Activated naive CD8-positive, alpha-beta T cell treated with anti-CD3 and anti-CD28 coated beads for 36 hours (primary cell): ENCODE measurements around the gene KCNMA1. TPM values are rescaled to one million over a fixed set of nuclear protein-coding genes. Genes with fewer than 3 reads are reported as not detected.

Experiments used
- DNase-seq: peaks from one replicate; pipeline ENCODE4 v3.0.0; 2021
- H3K27ac Mint-ChIP-seq: one replicate; pipeline ENCODE4 v1.8.0; 2022; ENCODE audit warnings: mild to moderate bottlenecking, moderate library complexity, mixed read lengths
- H3K27me3 Mint-ChIP-seq: one replicate; pipeline ENCODE4 v1.8.0; 2022; ENCODE audit warnings: mild to moderate bottlenecking, mixed read lengths
- H3K36me3 Mint-ChIP-seq: one replicate; pipeline ENCODE4 v1.8.0; 2021; ENCODE audit warnings: mild to moderate bottlenecking, mixed read lengths
- H3K4me1 Mint-ChIP-seq: one replicate; pipeline ENCODE4 v1.8.0; 2021; ENCODE audit warnings: mixed read lengths
- H3K4me3 Mint-ChIP-seq: one replicate; pipeline ENCODE4 v1.8.0; 2022; ENCODE audit warnings: mild to moderate bottlenecking, moderate library complexity, mixed read lengths
- H3K9me3 Mint-ChIP-seq: one replicate; pipeline ENCODE4 v1.8.0; 2022; ENCODE audit warnings: mixed read lengths
- total RNA-seq, 2 experiments: library from RNA; stranded (reverse); gene quantifications; one replicate each; pipeline ENCODE4 v1.2.3, GENCODE V29; 2021

KCNMA1 gene
- total RNA-seq, 2 experiments from 2014 or later: not detected

DNA sequence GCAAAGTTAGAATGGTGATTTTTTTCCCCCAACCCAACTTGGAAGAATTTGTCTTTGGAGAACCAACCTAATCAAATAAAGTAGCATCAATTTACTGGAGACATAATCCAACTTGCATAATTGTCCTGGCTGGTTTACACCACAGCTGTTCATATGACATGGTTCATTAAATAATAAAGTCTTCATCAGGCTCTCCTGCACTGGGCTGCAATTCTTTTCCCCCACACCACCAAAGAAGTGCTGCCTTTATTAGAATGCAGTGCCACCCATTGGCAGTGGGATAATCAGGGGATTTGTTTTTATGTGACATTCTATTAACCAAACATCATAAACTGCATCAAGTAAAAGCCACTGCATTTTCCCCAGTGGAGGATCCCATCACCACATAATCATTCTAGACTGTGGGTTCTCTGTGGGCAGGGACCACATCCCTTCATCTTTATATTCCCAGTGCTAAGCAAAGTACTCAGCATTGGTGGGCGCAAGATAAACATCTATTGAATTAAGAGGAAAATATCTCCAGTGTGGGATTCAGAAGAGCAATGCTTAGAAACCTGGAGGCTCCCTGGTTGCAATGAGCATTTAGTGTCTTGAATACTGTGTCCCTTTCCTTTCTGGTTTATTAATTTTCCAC is 322.0 kb downstream of the KCNMA1 start:
- no peak for DNase-seq
- Mint-ChIP-seq H3K27ac (no peak overlapping the region), H3K9me3 (no peaks in the 10 kb centered on the region), H3K4me1 (no peaks in the 10 kb centered on the region), H3K36me3 (no peaks in the 10 kb centered on the region), H3K27me3 (no peaks in the 10 kb centered on the region), H3K4me3 (no peak overlapping the region)

- Mint-ChIP-seq H3K4me1 (no peaks in the 10 kb centered on the region), H3K9me3 (no peaks in the 10 kb centered on the region), H3K4me3 (no peak overlapping the region), H3K36me3 (no peaks in the 10 kb centered on the region), H3K27ac (no peak overlapping the region), H3K27me3 (no peaks in the 10 kb centered on the region)
- no peak for DNase-seq
Observed at GRCh38 chr10:77313066-77313750, 324.4 kb downstream of the KCNMA1 start.

DNA sequence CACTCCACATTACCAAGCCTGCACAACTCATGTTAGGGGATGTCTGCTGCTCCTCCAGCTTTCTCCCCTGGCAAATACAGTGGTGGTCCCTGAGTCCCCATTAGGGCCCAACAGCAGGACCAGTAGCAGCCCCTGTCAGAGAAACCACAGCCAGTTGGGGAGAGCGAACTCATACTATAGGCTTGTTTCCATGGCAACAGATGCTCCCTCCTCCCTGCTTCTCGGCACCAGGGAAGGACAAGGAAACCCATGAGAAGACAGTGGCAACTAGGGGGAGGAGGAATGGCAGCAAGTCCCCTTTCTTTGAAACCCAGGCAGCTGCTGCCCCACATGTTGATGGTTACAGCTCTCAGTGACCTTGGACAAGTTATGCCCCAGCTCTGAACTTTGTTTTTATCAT is 326.4 kb downstream of the KCNMA1 start:
- no peaks in the 10 kb centered on the region for H3K27me3 Mint-ChIP-seq
- no peaks in the 10 kb centered on the region for H3K4me1 Mint-ChIP-seq
- DNase-seq: no peak
- no peaks in the 10 kb centered on the region for H3K9me3 Mint-ChIP-seq
- H3K4me3 Mint-ChIP-seq: no peak overlapping the region
- no peak overlapping the region for H3K27ac Mint-ChIP-seq
- no peaks in the 10 kb centered on the region for H3K36me3 Mint-ChIP-seq

GRCh38 chr10:77310288-77310840 is 327.2 kb downstream of the KCNMA1 start:
- no peaks in the 10 kb centered on the region for H3K9me3 Mint-ChIP-seq
- H3K27ac Mint-ChIP-seq: no peak overlapping the region
- no peak for DNase-seq
- H3K4me1 Mint-ChIP-seq: no peaks in the 10 kb centered on the region
- H3K36me3 Mint-ChIP-seq: no peaks in the 10 kb centered on the region
- H3K4me3 Mint-ChIP-seq: no peak overlapping the region
- no peaks in the 10 kb centered on the region for H3K27me3 Mint-ChIP-seq

DNA sequence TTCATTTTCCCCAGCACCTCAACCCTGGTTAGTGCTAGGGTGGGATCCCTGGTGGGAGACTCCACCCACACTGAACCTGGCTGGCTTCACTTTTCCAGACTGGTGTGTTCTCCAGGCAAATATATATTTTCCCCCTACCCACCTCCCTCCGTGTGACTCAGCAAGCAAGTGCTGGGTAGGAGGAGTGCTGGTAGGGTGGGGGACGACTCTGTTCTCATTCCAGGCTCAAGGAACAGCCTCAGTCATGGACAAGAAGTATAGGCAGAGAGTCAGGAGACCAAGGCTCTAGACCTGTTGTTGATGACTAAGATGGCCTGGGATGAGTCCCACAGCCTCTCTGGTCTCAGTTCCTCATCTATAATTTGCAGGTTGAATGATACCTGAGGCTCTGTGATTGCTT is 328.1 kb downstream of the KCNMA1 start:
- Mint-ChIP-seq H3K36me3 (no peaks in the 10 kb centered on the region), H3K4me1 (no peaks in the 10 kb centered on the region), H3K4me3 (no peak overlapping the region), H3K27ac (no peak overlapping the region), H3K27me3 (no peaks in the 10 kb centered on the region), H3K9me3 (no peaks in the 10 kb centered on the region)
- no peak for DNase-seq

DNA sequence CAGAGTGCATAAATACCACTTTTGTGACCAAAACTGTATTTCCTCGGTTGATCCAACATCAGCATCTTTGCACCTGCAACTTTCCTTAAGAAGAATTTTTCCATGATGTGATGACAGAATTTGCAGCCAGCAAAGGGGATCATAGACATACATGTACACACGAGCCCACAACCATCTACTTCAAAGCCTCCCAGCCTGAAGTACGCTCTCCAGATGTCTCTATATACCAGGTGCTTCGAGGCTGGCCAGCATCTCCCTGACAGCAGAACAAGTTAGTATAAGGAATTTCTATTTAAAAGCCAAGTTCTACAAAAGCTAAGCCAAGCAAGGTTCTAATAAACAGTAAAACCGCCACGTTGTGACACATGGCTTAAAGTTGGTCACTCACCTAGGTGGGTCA is 328.5 kb downstream of the KCNMA1 start:
- no peaks in the 10 kb centered on the region for H3K9me3 Mint-ChIP-seq
- H3K36me3 Mint-ChIP-seq: no peaks in the 10 kb centered on the region
- DNase-seq: no peak
- H3K4me1 Mint-ChIP-seq: no peaks in the 10 kb centered on the region
- H3K27me3 Mint-ChIP-seq: no peaks in the 10 kb centered on the region
- no peak overlapping the region for H3K27ac Mint-ChIP-seq
- no peak overlapping the region for H3K4me3 Mint-ChIP-seq

GRCh38 chr10:77308084-77308732 is 329.4 kb downstream of the KCNMA1 start:
- no peak for DNase-seq
- Mint-ChIP-seq H3K27me3 (no peaks in the 10 kb centered on the region), H3K27ac (no peak overlapping the region), H3K9me3 (no peaks in the 10 kb centered on the region), H3K36me3 (no peaks in the 10 kb centered on the region), H3K4me3 (no peak overlapping the region), H3K4me1 (no peaks in the 10 kb centered on the region)

GRCh38 chr10:77306666-77307065 is 330.9 kb downstream of the KCNMA1 start:
- DNase-seq: no peak
- Mint-ChIP-seq H3K27me3 (no peaks in the 10 kb centered on the region), H3K4me1 (no peaks in the 10 kb centered on the region), H3K4me3 (no peak overlapping the region), H3K36me3 (no peaks in the 10 kb centered on the region), H3K9me3 (peaks cover 7% of the 10 kb centered on the region), H3K27ac (no peak overlapping the region)

- Mint-ChIP-seq H3K27me3 (no peaks in the 10 kb centered on the region), H3K36me3 (no peaks in the 10 kb centered on the region), H3K4me1 (no peaks in the 10 kb centered on the region), H3K27ac (no peak overlapping the region), H3K4me3 (no peak overlapping the region), H3K9me3 (peaks cover 7% of the 10 kb centered on the region)
- no peak for DNase-seq
Observed at GRCh38 chr10:77305650-77306632, 331.7 kb downstream of the KCNMA1 start.

DNA sequence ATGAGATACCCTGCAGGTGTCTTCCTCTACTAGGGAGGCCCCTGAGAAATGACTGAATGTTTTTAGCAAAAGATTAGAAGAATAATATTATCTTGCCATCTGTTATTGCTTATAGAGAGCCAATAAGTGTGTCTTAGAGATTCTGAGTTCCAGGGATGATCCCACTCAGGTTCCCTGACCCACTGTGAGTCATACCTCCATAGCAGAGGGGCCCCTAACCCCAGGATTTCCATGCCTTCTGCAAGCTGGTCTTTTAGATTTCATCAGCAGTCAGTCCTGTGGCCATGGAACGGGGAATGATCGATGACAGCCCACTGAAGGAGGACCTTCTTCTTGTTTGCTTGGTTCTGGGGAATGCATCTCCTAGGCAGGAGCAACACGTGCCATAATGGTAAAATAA is 333.4 kb downstream of the KCNMA1 start:
- Mint-ChIP-seq H3K27me3 (no peaks in the 10 kb centered on the region), H3K4me1 (no peaks in the 10 kb centered on the region), H3K27ac (no peak overlapping the region), H3K36me3 (no peaks in the 10 kb centered on the region), H3K9me3 (peaks cover 8% of the 10 kb centered on the region), H3K4me3 (no peak overlapping the region)
- DNase-seq: no peak

GRCh38 chr10:77301305-77301730 is 336.3 kb downstream of the KCNMA1 start:
- H3K27ac Mint-ChIP-seq: no peak overlapping the region
- no peak for DNase-seq
- no peaks in the 10 kb centered on the region for H3K36me3 Mint-ChIP-seq
- H3K4me1 Mint-ChIP-seq: no peaks in the 10 kb centered on the region
- H3K27me3 Mint-ChIP-seq: no peaks in the 10 kb centered on the region
- H3K4me3 Mint-ChIP-seq: no peak overlapping the region
- H3K9me3 Mint-ChIP-seq: peaks cover 8% of the 10 kb centered on the region

DNA sequence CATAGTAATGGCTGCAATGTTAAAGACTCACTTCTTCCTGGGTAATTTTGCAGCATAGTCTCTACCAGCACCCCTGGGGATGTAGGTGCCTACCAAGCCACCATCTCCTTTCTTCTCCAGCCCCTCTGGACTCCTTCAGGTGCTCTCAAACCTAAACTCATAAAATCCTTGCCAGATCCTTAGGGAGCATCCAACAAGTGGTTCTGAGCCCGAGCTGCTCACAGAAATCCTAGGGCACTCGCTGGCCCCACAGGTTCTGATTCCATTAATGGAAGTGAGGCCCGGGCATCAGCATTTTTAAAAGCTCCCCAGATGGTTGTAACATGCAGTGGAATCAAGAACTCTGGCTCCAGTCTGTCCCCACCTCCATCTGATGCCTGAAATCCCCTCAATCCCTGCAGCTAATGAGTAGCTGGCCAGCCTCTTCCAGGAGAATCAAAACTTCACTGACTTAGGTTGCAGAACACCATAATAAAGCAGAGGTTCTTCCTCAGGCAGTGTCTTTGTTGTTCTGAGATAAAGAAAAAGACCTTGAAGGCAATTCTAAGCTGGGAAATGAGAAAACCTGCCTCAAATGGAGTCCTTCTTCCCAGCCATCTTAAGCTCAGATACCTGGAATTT is 336.8 kb downstream of the KCNMA1 start:
- DNase-seq: no peak
- Mint-ChIP-seq H3K27me3 (no peaks in the 10 kb centered on the region), H3K4me1 (no peaks in the 10 kb centered on the region), H3K9me3 (peaks cover 8% of the 10 kb centered on the region), H3K27ac (no peak overlapping the region), H3K4me3 (no peak overlapping the region), H3K36me3 (no peaks in the 10 kb centered on the region)

GRCh38 chr10:77299320-77299719 is 338.3 kb downstream of the KCNMA1 start:
- no peak for DNase-seq
- no peaks in the 10 kb centered on the region for H3K36me3 Mint-ChIP-seq
- H3K4me1 Mint-ChIP-seq: no peaks in the 10 kb centered on the region
- H3K27me3 Mint-ChIP-seq: no peaks in the 10 kb centered on the region
- no peak overlapping the region for H3K27ac Mint-ChIP-seq
- H3K9me3 Mint-ChIP-seq: peaks cover 8% of the 10 kb centered on the region
- no peak overlapping the region for H3K4me3 Mint-ChIP-seq

DNA sequence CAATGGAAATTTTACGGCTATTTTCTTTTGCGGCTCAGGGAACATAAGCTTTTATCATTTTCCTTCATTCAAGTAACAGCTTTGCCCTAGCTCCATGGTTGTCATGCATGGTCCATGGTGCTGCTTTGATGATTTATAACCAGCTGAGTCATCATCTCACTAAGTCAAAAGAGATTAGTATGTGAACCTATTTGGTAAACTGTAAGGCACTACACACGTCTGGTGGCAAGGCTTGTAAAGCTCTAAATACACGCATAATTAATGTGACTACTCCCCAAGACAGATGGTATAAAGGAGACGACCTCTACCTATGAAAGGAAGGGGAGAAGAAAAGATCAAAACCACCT is 340.2 kb downstream of the KCNMA1 start:
- Mint-ChIP-seq H3K4me1 (no peaks in the 10 kb centered on the region), H3K4me3 (no peak overlapping the region), H3K9me3 (peaks cover 3% of the 10 kb centered on the region), H3K27ac (no peak overlapping the region), H3K36me3 (no peaks in the 10 kb centered on the region), H3K27me3 (no peaks in the 10 kb centered on the region)
- no peak for DNase-seq
